Ramos (cell line): ENCODE measurements around the gene ALS2.

Experiments
- in situ Hi-C: fragments of 300-500 bp; cut with MboI; formaldehyde crosslinking; loops from one replicate; pipeline ENCODE4 v1.14.3; 2022; ENCODE audit warnings: low sequenced_read_pairs; ENCODE audit not compliant: unreplicated experiment

The ALS2 gene

GRCh38 chr2:201761101-201761500 is 19.6 kb downstream of the ALS2 start:
- in situ Hi-C loops, result no loop called here

GRCh38 chr2:201759567-201759966 is 21.2 kb downstream of the ALS2 start:
- in situ Hi-C loops, result no loop called here

GRCh38 chr2:201758873-201759272 is 21.9 kb downstream of the ALS2 start:
- in situ Hi-C loops, result no loop called here

DNA sequence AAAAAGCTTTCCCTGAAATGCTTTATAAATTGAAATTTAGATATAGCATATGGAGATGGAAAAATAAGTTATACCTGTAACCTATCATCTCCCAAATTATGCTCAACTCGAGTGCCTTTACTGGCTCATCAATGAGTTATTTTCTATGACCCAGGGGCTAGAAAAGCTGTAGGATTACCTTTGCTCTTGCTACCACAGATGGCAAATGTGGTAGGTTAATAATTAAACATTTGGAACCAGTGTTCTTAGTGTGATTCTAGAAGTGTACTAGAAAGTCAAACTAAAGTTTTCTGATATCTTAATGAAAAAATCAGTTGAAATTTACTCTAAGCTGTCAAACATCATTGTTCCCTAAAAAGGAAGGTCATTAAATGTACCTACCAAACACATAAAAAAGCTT is 22.5 kb downstream of the ALS2 start:
- in situ Hi-C loops, result no loop called here

- in situ Hi-C loops, result no loop called here
These were observed 25.9 kb downstream of the ALS2 start for GRCh38 chr2:201754717-201755415.

DNA sequence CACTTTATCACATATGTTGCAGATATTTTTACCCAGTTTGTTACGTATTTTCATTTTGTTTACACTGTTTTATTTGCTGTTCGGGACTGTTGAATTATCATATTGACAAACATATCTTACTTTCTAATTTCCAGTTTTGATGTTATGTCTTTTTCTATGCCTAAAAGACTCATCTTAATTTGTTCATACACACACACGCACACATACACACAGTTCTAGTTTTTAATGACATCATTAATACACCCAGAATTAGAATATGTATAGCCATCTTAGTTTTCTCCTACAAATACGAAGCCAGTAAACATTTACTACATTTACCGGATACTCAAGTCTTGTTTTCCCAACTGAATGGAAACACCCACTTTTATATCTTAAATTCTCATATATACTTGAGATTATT is 29.2 kb downstream of the ALS2 start:
- in situ Hi-C loops, result no loop called here

DNA sequence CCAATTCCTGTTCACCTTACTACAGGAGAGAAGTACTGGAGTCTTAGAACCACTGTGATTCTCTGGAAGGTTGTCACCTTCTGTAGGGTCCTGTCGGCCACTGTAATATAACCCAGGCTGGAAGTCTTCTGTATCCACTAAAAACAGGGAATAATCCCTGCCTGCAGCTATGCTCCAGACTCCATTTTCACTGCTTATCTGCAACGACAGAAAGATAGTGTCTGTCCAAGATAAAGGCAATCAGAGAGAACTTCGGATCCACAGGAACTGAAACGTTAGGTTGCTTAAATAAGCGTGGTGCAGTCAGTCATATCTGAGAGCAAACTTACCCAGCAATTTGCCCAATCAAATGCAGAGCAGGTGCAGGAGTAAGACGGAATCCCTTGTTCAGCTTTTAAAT is 34.2 kb downstream of the ALS2 start:
- in situ Hi-C loops, result no loop called here

- in situ Hi-C loops, result no loop called here
These were observed 45.2 kb downstream of the ALS2 start for GRCh38 chr2:201735486-201735885.

GRCh38 chr2:201734111-201734510 is 46.6 kb downstream of the ALS2 start:
- in situ Hi-C loops, result no loop called here

DNA sequence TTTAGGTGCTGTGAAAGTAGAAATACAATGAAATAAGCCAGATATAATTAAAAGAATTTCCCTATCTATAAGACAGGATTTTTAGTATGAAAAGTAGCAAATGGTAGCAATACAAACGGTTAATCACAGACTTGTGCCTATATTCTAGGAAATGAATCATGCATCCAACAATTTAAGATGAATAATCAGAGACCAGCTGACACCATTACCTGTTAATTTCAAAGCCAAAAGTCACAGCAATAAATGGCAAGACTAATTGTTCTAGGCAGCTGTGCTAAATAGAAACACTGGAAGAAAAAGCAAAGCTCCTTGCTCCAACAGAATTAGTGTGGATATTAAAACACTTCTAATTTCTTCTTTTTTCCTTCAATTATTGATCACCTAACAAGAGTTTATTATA is 47.2 kb downstream of the ALS2 start:
- in situ Hi-C loops, result no loop called here

- in situ Hi-C loops, result no loop called here
These were observed 50.0 kb downstream of the ALS2 start for GRCh38 chr2:201730651-201731285.

- in situ Hi-C loops, result no loop called here
These were observed 65.3 kb downstream of the ALS2 start for GRCh38 chr2:201715459-201715858.

- in situ Hi-C loops, result no loop called here
These were observed 68.0 kb downstream of the ALS2 start for GRCh38 chr2:201712726-201713125.

DNA sequence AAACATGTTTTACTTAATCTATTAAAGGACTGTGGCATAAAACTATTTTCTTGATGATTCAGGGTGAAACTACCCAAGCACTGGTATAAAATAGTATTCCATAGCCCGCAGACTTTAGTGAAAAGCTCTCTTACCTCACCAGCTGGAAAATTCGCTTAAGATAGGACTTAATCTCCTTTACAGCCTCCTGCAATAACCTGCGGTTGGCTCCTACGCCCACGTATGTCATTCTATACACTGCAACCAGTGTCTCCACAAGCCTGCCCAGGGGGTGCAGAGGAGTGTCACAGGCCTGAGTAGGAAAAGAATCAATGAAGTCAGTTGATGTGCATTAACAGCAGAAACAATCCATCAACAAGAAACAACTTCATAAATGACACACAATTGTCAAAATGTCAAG is 71.0 kb downstream of the ALS2 start:
- in situ Hi-C loops, result no loop called here

- in situ Hi-C loops, result no loop called here
These were observed 71.7 kb downstream of the ALS2 start for GRCh38 chr2:201709049-201709448.

GRCh38 chr2:201707753-201708152 is 73.0 kb downstream of the ALS2 start:
- in situ Hi-C loops, result no loop called here

DNA sequence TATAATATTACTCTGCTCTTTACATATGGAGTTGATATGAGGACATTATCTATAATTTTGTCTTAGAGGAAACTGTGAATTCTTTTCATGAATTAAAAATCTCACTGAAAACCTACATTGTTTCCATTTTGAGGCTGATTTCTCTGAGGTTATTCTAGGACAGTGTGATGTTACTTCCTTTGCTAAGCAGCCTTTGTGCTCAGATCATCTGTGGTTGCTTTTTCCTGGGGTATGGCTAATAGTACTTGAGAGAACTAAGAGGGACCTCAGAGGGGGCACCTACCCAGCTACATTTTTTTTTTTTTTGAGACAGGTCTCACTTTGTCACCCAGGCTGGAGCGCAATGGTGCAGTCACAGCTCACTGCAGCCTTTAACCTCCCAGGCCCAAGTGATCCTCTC is 73.6 kb downstream of the ALS2 start:
- in situ Hi-C loops, result no loop called here

GRCh38 chr2:201704536-201704935 is 76.2 kb downstream of the ALS2 start:
- in situ Hi-C loops, result no loop called here

DNA sequence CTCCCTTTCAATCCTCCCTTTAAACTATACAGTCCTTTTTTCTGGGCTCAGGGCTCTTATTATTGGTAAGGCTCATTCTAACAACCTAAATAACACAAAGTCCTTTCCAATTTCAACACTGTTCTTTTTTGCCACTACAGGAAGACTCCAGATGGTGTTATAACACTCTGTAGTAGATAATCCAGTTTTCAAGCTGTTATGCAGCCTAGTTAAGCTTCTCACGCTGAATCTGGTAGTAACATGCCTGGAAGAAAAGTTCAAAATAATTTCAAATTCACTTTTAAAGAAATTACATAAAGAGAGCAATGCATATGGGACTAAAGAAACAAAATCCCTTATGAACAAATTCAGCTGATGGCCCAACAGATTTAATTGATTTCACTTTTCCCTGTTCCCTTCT is 79.1 kb downstream of the ALS2 start:
- in situ Hi-C loops, result no loop called here

GRCh38 chr2:201699416-201699815 is 81.3 kb downstream of the ALS2 start:
- in situ Hi-C loops, result no loop called here

DNA sequence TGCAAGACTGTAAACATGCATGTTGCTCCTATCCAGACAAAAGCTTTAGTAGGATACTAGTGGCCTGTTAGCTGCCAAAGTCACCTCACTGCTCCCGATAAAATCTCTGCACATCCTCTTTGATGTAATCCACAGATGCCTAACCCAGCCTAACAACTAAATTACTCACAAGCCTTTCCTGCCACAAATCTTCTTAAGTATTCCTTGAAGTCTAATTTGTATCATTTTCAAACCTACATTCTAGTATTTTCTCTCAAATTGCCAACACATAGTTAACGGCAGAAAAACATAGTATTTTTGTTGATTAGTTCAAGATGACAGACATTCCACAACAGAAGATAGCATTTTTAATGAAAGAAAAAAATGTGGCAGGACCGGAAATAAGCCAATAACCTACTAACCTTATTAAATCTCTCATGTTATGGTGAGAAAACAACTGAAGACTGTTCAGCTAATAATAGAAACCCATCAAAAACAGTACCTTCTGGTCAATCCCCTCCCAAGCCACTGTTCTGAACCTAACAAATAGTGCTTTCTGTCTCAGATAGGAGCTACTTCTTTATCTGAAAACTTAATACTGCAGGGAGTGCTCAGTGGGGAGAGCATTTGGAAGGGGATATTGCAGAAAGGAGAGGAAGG is 82.0 kb downstream of the ALS2 start, which contains the start of gene MPP4:
Gene MPP4 (minus strand): TSS at position 57 of the 639 bp plus-strand sequence. CDS start 4,690 bp downstream, outside the sequence.
- in situ Hi-C loops, result no loop called here

GRCh38 chr2:201697899-201698298 is 82.8 kb downstream of the ALS2 start:
- in situ Hi-C loops, result no loop called here
